ENCODE measurements around the gene ENKD1. TPM values are rescaled to one million over a fixed set of nuclear protein-coding genes. Genes with fewer than 3 reads are reported as not detected.

Gene ENKD1
- total and polyA plus RNA-seq, 2 of the 13 experiments (the other 11 are each of a cell fraction or from before 2014, with no cell fraction given): 10.8 to 20.8 TPM

DNA sequence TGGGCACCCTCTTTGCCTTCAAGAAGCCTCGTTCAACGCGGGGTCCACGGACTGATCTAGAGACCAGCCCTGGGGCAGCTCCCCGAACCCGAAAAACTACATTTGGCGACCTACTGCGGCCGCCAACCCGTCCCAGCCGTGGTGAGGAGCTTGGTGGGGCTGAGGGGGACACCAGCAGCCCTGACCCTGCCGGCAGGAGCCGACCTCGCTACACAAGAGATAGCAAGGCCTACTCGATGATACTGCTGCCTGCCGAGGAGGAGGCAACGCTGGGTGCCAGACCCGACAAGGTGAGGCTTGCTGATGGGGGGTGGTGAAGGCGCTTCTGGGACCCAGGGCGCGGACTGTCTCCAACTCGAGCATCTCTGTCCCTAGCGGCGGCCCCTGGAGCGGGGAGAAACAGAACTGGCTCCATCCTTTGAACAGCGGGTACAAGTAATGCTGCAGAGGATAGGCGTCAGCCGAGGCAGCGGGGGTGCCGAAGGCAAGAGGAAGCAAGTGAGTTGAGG is 12.1 kb downstream of the ENKD1 start:
- TF ChIP-seq, protein P1, sequence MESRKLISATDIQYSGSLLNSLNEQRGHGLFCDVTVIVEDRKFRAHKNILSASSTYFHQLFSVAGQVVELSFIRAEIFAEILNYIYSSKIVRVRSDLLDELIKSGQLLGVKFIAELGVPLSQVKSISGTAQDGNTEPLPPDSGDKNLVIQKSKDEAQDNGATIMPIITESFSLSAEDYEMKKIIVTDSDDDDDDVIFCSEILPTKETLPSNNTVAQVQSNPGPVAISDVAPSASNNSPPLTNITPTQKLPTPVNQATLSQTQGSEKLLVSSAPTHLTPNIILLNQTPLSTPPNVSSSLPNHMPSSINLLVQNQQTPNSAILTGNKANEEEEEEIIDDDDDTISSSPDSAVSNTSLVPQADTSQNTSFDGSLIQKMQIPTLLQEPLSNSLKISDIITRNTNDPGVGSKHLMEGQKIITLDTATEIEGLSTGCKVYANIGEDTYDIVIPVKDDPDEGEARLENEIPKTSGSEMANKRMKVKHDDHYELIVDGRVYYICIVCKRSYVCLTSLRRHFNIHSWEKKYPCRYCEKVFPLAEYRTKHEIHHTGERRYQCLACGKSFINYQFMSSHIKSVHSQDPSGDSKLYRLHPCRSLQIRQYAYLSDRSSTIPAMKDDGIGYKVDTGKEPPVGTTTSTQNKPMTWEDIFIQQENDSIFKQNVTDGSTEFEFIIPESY (CRISPR knock-in tag; IDR thresholded peaks at IDR 0.05): peak; percentile 46; the same call in 1 of the 2 replicates
- TF ChIP-seq HIVEP1 (CRISPR knock-in tag; IDR thresholded peaks at IDR 0.05) (peak; percentile 15; the same call in 1 of the 2 replicates), ZNF17 (CRISPR knock-in tag; IDR thresholded peaks at IDR 0.05) (no peak), FOXC1 (CRISPR knock-in tag; IDR thresholded peaks at IDR 0.05; ENCODE audit: borderline replicate concordance) (no peak), ZNF709 (CRISPR knock-in tag; IDR thresholded peaks at IDR 0.05) (0 out of 2 replicates have a peak, but pooled peaks have one; percentile 28), POLR2G (IDR thresholded peaks at IDR 0.05; ENCODE audit: low read depth, low read length) (0 out of 2 replicates have a peak, but pooled peaks have one; percentile 24)
- TF ChIP-seq, protein P2, sequence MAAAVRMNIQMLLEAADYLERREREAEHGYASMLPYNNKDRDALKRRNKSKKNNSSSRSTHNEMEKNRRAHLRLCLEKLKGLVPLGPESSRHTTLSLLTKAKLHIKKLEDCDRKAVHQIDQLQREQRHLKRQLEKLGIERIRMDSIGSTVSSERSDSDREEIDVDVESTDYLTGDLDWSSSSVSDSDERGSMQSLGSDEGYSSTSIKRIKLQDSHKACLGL (CRISPR knock-in tag; IDR thresholded peaks at IDR 0.05): peak; percentile 39; the same call in 1 of the 2 replicates
- intact Hi-C loops (cut with micrococcal nuclease; ENCODE audit: unreplicated experiment): no loop called here
- peaks cover 21% of the 10 kb centered on the region for H3K4me1 ChIP-seq (ENCODE audit: insufficient read depth, low read length)
- DNase-seq (ENCODE audit: low spot score): no peak
- H2AFZ ChIP-seq (ENCODE audit: low read length): no peak overlapping the region
- peaks cover 6 to 10% of the 10 kb centered on the region in 2 experiments; a peak in 3 of 5 replicates for H3K36me3 ChIP-seq (replicated peaks in 1 of 2; ENCODE audit: control insufficient read depth in 1 of 2, insufficient read depth in 2 of 2, low read length in 2 of 2)
- H3K79me2 ChIP-seq (ENCODE audit: insufficient read depth, low read length): peaks cover 8% of the 10 kb centered on the region
- CTCF ChIA-PET (ENCODE audit: low intra/inter-chr PET ratio, low total read pairs): no interaction called here
- H4K20me1 ChIP-seq (ENCODE audit: insufficient read depth, low read length): peaks cover 14% of the 10 kb centered on the region
- no TSS peak for BruUV-seq (replicated peaks)
- no peak overlapping the region for H3K4me3 ChIP-seq (replicated peaks in 1 of 3; ENCODE audit: insufficient read depth in 1 of 3, low read depth in 2 of 3, low read length in 3 of 3)
- no peak overlapping the region for H3K4me2 ChIP-seq (ENCODE audit: low read depth, low read length)
- POLR2A ChIA-PET: no interaction called here
- H3K27me3 ChIP-seq (ENCODE audit: control insufficient read depth in 1 of 2, insufficient read depth in 2 of 2, low read length in 2 of 2): peaks cover 0 to 44% of the 10 kb centered on the region in 2 experiments
- no peak overlapping the region for H3K27ac ChIP-seq (ENCODE audit: extremely low read length, insufficient read depth, low read length)
- in situ Hi-C loops (cut with HindIII; ENCODE audit: extremely low pct_ligation_motif_present, low pct_unique_long_range_greater_than_20kb): no loop called here
- H3K9ac ChIP-seq (ENCODE audit: insufficient read depth, low read depth, low read length): no peak overlapping the region
- ATAC-seq: peak; percentile 9; the same call in 2 of the 3 replicates
- no peaks in the 10 kb centered on the region for H3K9me3 ChIP-seq (ENCODE audit: low read length)
- no peak for FAIRE-seq
- 66% methylated on average over 27 of the region's 30 CpGs for WGBS (ENCODE audit: low lambda C conversion rate)

Data from HepG2 (cell line).